PC-9 (cell line): ENCODE measurements around the gene INPP4A. TPM values are rescaled to one million over a fixed set of nuclear protein-coding genes. Genes with fewer than 3 reads are reported as not detected.
A peak's percentile ranks its signal among the peaks of the same experiment; 100 is the strongest.

Experiments used
- BruUV-seq: library from RNA; stranded (reverse); fragments of 400-500 nt; replicated peaks from 2 replicates; lab custom pipeline; 2021; lab: Mats Ljungman, UMichigan
- CTCF ChIA-PET: fragments of 300-600 bp; sonication (Branson Sonifier 250); formaldehyde crosslinking; loops from one replicate; lab custom pipeline; 2022; ENCODE audit warnings: antibody characterized with exemption; lab: Charles Lee
- POLR2A ChIA-PET: fragments of 300-600 bp; sonication (Branson Sonifier 250); formaldehyde crosslinking; loops from one replicate; lab custom pipeline; 2022; ENCODE audit warnings: antibody characterized with exemption; ENCODE audit not compliant: unreplicated experiment; lab: Charles Lee
- DNase-seq, 2 experiments: peaks; one replicate each; pipeline versions ENCODE4 v3.0.0 to v3.0.0-alpha.2; 2015 to 2022; ENCODE audit warnings: mixed read lengths in 1 of 2
- H2AFZ ChIP-seq: fragments of 200-600 bp; sonication (generic); 2 replicates; pipeline ENCODE4 v1.8.1; 2017; ENCODE audit warnings: antibody characterized with exemption
- H3F3A ChIP-seq: fragments of 200-600 bp; sonication (generic); 2 replicates; pipeline ENCODE4 v1.8.1; 2017; ENCODE audit warnings: antibody characterized with exemption, mild to moderate bottlenecking, low read depth; ENCODE audit not compliant: insufficient read depth
- H3K27ac ChIP-seq: fragments of 200-600 bp; sonication (generic); 2 replicates; pipeline ENCODE4 v1.6.1; 2016; ENCODE audit warnings: mixed run types
- H3K27me3 ChIP-seq: fragments of 200-600 bp; sonication (generic); 2 replicates; pipeline ENCODE4 v1.6.1; 2016; ENCODE audit warnings: low read depth, mixed run types; ENCODE audit not compliant: insufficient read depth
- H3K36me3 ChIP-seq: fragments of 200-600 bp; sonication (generic); 2 replicates; pipeline ENCODE4 v1.6.1; 2016; ENCODE audit warnings: low read depth, mixed run types
- H3K4me1 ChIP-seq: fragments of 200-600 bp; sonication (generic); replicated peaks from 2 replicates; pipeline ENCODE4 v1.6.1; 2016; ENCODE audit warnings: mixed run types; ENCODE audit not compliant: insufficient read depth
- H3K4me2 ChIP-seq: fragments of 200-600 bp; sonication (generic); 2 replicates; pipeline ENCODE4 v1.6.1; 2017; ENCODE audit warnings: mixed run types
- H3K4me3 ChIP-seq: fragments of 200-600 bp; sonication (generic); 2 replicates; pipeline ENCODE4 v1.6.1; 2016; ENCODE audit warnings: mixed run types
- H3K79me2 ChIP-seq: fragments of 200-600 bp; sonication (generic); 2 replicates; pipeline ENCODE4 v1.6.1; 2017; ENCODE audit warnings: low read depth, mixed run types
- H3K9me2 ChIP-seq: fragments of 200-600 bp; sonication (generic); 2 replicates; pipeline ENCODE4 v1.8.1; 2017; ENCODE audit warnings: mild to moderate bottlenecking; ENCODE audit not compliant: insufficient read depth
- H3K9me3 ChIP-seq: fragments of 200-600 bp; sonication (generic); 2 replicates; pipeline ENCODE4 v1.8.1; 2016; ENCODE audit warnings: low read depth; ENCODE audit not compliant: insufficient read depth
- H4K20me1 ChIP-seq: fragments of 200-600 bp; sonication (generic); 2 replicates; pipeline ENCODE4 v1.8.1; 2017; ENCODE audit not compliant: insufficient read depth
- EZH2 ChIP-seq: fragments of 200-600 bp; sonication (generic); IDR thresholded peaks from 2 replicates; pipeline ENCODE4 v1.8.0; 2017; ENCODE audit warnings: antibody characterized with exemption, low read depth
- intact Hi-C: fragments of 100-400 bp; cut with micrococcal nuclease; formaldehyde crosslinking; loops from one replicate; pipeline ENCODE4 v1.10.0; 2022; ENCODE audit not compliant: unreplicated experiment
- total RNA-seq: library from RNA; stranded (reverse); gene quantifications from 2 replicates; pipeline ENCODE4 v1.2.3, GENCODE V29; 2021
- TF ChIP-seq, protein P1 (sequence below): fragments of 200-600 bp; sonication (generic); conservative IDR thresholded peaks from 2 replicates; pipeline ENCODE4 v1.6.1; 2017; ENCODE audit warnings: mixed run types, antibody characterized with exemption, mild to moderate bottlenecking, moderate library complexity

Gene INPP4A
- total RNA-seq, 1 experiment from 2014 or later = 52.9 TPM

- H3K27ac ChIP-seq = peak overlapping the region; percentile 93
- H3K79me2 ChIP-seq = peaks cover 86% of the 10 kb centered on the region
- intact Hi-C loops = loop anchor here (5.0 kb wide), 1 partner anchor 80 kb away; no protein-coding TSS in a partner anchor
- H3K4me2 ChIP-seq = peak overlapping the region; percentile 69
- H3K4me3 ChIP-seq = peak overlapping the region; percentile 10; the same call in 1 of the 2 replicates
- CTCF ChIA-PET = interaction anchor here (0.6 kb wide), 2 partner anchors 284 to 782 kb away, joined by 4 to 14 read pairs; no protein-coding TSS in a partner anchor
- no peaks in the 10 kb centered on the region for H3K27me3 ChIP-seq
- DNase-seq = no peak
- H2AFZ ChIP-seq = no peak overlapping the region
- H3K4me1 ChIP-seq = peaks cover 87% of the 10 kb centered on the region
- no peaks in the 10 kb centered on the region for H3K9me3 ChIP-seq
- H3F3A ChIP-seq = peaks cover 36% of the 10 kb centered on the region
- no peaks in the 10 kb centered on the region for H4K20me1 ChIP-seq
- POLR2A ChIA-PET = interaction anchor here (0.8 kb wide), 1 partner anchor 38 kb away, joined by 11 read pairs; the partner anchor contains the start of gene INPP4A
- H3K9me2 ChIP-seq = no peaks in the 10 kb centered on the region
- H3K36me3 ChIP-seq = no peaks in the 10 kb centered on the region
- TF ChIP-seq, protein P1, sequence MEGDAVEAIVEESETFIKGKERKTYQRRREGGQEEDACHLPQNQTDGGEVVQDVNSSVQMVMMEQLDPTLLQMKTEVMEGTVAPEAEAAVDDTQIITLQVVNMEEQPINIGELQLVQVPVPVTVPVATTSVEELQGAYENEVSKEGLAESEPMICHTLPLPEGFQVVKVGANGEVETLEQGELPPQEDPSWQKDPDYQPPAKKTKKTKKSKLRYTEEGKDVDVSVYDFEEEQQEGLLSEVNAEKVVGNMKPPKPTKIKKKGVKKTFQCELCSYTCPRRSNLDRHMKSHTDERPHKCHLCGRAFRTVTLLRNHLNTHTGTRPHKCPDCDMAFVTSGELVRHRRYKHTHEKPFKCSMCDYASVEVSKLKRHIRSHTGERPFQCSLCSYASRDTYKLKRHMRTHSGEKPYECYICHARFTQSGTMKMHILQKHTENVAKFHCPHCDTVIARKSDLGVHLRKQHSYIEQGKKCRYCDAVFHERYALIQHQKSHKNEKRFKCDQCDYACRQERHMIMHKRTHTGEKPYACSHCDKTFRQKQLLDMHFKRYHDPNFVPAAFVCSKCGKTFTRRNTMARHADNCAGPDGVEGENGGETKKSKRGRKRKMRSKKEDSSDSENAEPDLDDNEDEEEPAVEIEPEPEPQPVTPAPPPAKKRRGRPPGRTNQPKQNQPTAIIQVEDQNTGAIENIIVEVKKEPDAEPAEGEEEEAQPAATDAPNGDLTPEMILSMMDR = no peak
- no peak for TF ChIP-seq EZH2
- no TSS peak for BruUV-seq
These were observed 37.7 kb downstream of the INPP4A start for GRCh38 chr2:98482362-98482761.

GRCh38 chr2:98483257-98483861 is 38.7 kb downstream of the INPP4A start:
- no peak overlapping the region for H2AFZ ChIP-seq
- H3F3A ChIP-seq = peaks cover 36% of the 10 kb centered on the region
- H3K36me3 ChIP-seq = no peaks in the 10 kb centered on the region
- no TSS peak for BruUV-seq
- H3K27me3 ChIP-seq = no peaks in the 10 kb centered on the region
- no peaks in the 10 kb centered on the region for H3K9me3 ChIP-seq
- no peaks in the 10 kb centered on the region for H4K20me1 ChIP-seq
- peaks cover 86% of the 10 kb centered on the region for H3K79me2 ChIP-seq
- H3K4me1 ChIP-seq = peaks cover 82% of the 10 kb centered on the region
- ChIA-PET CTCF (interaction anchor here (0.6 kb wide), 1 partner anchor 783 kb away, joined by 4 read pairs; no protein-coding TSS in a partner anchor), POLR2A (interaction anchor here (0.6 kb wide), 1 partner anchor 19 kb away, joined by 3 read pairs; no protein-coding TSS in a partner anchor)
- DNase-seq = peak; percentile 87 to 99
- H3K4me3 ChIP-seq = no peak overlapping the region; the same call in 1 of the 2 replicates
- no peaks in the 10 kb centered on the region for H3K9me2 ChIP-seq
- intact Hi-C loops = loop anchor here (1.0 to 5.0 kb wide), 4 partner anchors 19 to 79 kb away; partner anchors contain the start of gene INPP4A
- peak overlapping the region; percentile 69 for H3K4me2 ChIP-seq
- TF ChIP-seq, protein P1 = no peak
- TF ChIP-seq EZH2 = no peak
- H3K27ac ChIP-seq = peak overlapping the region; percentile 93

- no TSS peak for BruUV-seq
- DNase-seq = no peak
- Histone ChIP-seq H3K9me2 (no peaks in the 10 kb centered on the region), H3K36me3 (no peaks in the 10 kb centered on the region), H3K4me1 (peaks cover 74% of the 10 kb centered on the region), H3K4me2 (peak overlapping the region; percentile 69), H3K27me3 (no peaks in the 10 kb centered on the region), H2AFZ (no peak overlapping the region), H3K27ac (peak overlapping the region; percentile 93), H4K20me1 (no peaks in the 10 kb centered on the region), H3K79me2 (peaks cover 81% of the 10 kb centered on the region), H3K9me3 (no peaks in the 10 kb centered on the region), H3K4me3 (no peak overlapping the region), H3F3A (peaks cover 31% of the 10 kb centered on the region)
- no peak for TF ChIP-seq EZH2
- TF ChIP-seq, protein P1 = no peak
- intact Hi-C loops = loop anchor here (5.0 kb wide), 1 partner anchor 78 kb away; no protein-coding TSS in a partner anchor
- CTCF ChIA-PET = no interaction called here
- POLR2A ChIA-PET = interaction anchor here (0.6 kb wide), 1 partner anchor 19 kb away, joined by 3 read pairs; no protein-coding TSS in a partner anchor
These were observed 39.5 kb downstream of the INPP4A start for GRCh38 chr2:98484121-98484557.
